ENCODE data around the gene GOT1.

The GOT1 gene

DNA sequence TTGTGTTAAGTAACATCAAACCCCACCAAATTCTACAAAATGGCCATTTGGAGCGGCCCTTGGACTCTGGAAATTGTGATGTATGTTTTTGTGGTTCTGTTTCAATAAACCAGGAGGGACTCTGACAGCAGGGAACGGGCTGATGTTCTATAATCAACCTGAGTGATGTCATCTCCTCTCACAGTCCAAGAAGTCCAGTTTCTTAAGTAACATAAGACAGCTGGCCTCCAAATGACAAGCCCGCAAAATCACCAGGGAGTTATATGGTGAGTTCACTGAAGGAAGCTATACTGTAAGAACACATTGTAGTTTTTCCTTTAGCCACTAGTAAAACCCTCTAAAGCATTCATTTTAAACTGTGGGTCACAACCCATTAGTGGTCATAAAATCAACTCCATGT is 34.0 kb downstream of the GOT1 start:
- H3K4me1 ChIP-seq (ENCODE audit: control insufficient read depth in 1 of 2, insufficient read depth in 1 of 2, low read depth in 1 of 2, low read length in 1 of 2): no peaks in the 10 kb centered on the region
- TF ChIP-seq, protein P1, sequence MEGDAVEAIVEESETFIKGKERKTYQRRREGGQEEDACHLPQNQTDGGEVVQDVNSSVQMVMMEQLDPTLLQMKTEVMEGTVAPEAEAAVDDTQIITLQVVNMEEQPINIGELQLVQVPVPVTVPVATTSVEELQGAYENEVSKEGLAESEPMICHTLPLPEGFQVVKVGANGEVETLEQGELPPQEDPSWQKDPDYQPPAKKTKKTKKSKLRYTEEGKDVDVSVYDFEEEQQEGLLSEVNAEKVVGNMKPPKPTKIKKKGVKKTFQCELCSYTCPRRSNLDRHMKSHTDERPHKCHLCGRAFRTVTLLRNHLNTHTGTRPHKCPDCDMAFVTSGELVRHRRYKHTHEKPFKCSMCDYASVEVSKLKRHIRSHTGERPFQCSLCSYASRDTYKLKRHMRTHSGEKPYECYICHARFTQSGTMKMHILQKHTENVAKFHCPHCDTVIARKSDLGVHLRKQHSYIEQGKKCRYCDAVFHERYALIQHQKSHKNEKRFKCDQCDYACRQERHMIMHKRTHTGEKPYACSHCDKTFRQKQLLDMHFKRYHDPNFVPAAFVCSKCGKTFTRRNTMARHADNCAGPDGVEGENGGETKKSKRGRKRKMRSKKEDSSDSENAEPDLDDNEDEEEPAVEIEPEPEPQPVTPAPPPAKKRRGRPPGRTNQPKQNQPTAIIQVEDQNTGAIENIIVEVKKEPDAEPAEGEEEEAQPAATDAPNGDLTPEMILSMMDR (IDR thresholded peaks at IDR 0.05): no peak
- H3K4me3 ChIP-seq (ENCODE audit: low read depth in 1 of 2, low read length in 1 of 2): no peak overlapping the region
- peaks cover 29% of the 10 kb centered on the region for H3K36me3 ChIP-seq
- no peaks in the 10 kb centered on the region for H3K9me3 ChIP-seq
- H3K27me3 ChIP-seq: peaks cover 3% of the 10 kb centered on the region
- no peak overlapping the region for H3K27ac ChIP-seq

DNA sequence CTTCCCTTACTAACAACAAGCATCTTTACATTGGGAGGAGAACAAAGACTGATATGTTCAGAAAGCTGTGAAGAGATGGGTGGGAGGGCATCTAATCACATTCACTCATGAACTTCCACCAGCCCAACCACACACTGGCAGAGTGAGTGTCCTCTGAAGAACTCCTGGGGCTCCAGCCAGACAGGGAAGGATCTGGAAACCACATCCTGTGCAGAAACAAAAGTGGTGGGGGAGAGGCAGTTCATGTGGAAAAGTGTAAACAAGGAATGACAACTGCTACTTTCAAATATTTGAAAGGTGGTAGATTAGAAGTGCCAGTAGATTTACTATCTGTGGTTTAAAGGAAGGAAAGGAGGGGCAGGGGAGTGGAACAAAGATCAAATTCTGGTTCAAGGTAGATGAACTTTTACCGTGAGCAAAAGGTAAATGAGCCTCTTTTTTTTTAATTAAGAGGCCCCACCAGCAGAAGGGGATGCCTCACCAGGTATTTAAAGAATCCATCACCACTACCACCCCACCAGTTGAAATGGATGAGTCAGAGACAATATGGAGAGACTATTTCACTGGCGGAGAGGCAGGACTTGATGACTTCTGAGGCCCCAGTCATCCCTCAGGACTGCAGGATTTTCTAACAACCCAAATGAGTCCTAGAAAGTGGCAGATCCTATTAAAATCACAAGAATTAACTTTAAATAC is 34.5 kb downstream of the GOT1 start:
- no peak overlapping the region for H3K27ac ChIP-seq
- no peaks in the 10 kb centered on the region for H3K4me1 ChIP-seq (ENCODE audit: control insufficient read depth in 1 of 2, insufficient read depth in 1 of 2, low read depth in 1 of 2, low read length in 1 of 2)
- no peak overlapping the region for H3K4me3 ChIP-seq (ENCODE audit: low read depth in 1 of 2, low read length in 1 of 2)

DNA sequence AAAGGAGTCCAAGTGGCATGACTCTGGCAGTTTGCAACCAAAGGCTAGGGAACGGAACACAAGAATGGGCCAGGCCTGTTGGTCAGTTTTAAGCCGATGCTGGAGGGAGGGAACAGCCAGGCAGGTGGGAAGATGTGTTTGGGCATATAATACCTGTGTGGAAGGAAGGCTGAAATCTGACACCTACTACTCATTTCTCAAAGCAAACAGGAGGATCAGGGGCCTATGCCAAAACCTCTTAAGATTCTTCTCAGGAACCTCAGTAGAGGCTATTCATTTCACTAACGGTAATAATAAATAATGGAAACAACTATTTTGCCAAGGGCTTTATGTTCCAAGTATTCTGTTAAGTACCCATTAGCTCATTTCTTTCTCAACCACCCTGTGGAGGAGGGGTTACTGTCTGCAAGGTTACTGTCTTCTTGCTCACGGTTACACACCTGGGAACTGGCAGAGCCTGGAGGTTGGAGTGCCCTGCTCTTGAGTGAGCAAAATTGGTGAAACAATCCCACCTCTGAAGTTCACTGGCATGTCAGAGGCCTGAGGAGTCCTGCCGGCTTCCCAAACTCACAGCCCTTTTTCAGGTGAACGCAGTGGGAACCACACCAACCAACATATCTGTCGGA is 35.5 kb downstream of the GOT1 start:
- Histone ChIP-seq H3K9me3 (no peaks in the 10 kb centered on the region), H3K4me3 (ENCODE audit: low read depth in 1 of 2, low read length in 1 of 2) (no peak overlapping the region), H3K27me3 (peaks cover 7% of the 10 kb centered on the region), H3K27ac (no peak overlapping the region), H3K4me1 (ENCODE audit: control insufficient read depth in 1 of 2, insufficient read depth in 1 of 2, low read depth in 1 of 2, low read length in 1 of 2) (no peaks in the 10 kb centered on the region), H3K36me3 (peaks cover 23% of the 10 kb centered on the region)
- TF ChIP-seq, protein P1 (IDR thresholded peaks at IDR 0.05): no peak

More for the DNA sequence above, 34.5 kb downstream of the GOT1 start:
- no peaks in the 10 kb centered on the region for H3K9me3 ChIP-seq
- peaks cover 29% of the 10 kb centered on the region for H3K36me3 ChIP-seq
- peaks cover 3% of the 10 kb centered on the region for H3K27me3 ChIP-seq
- TF ChIP-seq, protein P1 (IDR thresholded peaks at IDR 0.05): no peak

DNA sequence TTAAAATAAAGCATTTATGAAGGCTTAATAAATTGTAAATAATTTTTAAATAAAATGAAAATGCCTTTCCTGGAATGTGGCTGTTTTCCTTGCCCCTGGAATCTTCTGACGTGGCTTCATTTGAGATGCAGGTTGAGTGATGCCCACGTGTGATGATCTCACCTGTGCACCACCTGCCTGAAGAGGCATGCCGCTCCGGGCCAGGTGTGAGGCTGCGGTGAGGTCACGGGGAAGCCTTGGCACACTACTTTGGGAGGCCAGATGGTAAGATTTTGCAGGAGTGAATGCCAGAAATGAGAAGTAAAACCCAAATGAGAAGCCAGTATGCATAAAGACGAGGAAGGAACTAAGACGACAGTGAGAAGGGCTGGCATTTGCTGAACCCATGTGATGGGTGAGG is 36.2 kb downstream of the GOT1 start:
- H3K27ac ChIP-seq: no peak overlapping the region
- no peaks in the 10 kb centered on the region for H3K9me3 ChIP-seq
- H3K36me3 ChIP-seq: peaks cover 19% of the 10 kb centered on the region
- H3K27me3 ChIP-seq: peaks cover 7% of the 10 kb centered on the region
- no peaks in the 10 kb centered on the region for H3K4me1 ChIP-seq (ENCODE audit: control insufficient read depth in 1 of 2, insufficient read depth in 1 of 2, low read depth in 1 of 2, low read length in 1 of 2)
- TF ChIP-seq, protein P1 (IDR thresholded peaks at IDR 0.05): no peak
- no peak overlapping the region for H3K4me3 ChIP-seq (ENCODE audit: low read depth in 1 of 2, low read length in 1 of 2)

DNA sequence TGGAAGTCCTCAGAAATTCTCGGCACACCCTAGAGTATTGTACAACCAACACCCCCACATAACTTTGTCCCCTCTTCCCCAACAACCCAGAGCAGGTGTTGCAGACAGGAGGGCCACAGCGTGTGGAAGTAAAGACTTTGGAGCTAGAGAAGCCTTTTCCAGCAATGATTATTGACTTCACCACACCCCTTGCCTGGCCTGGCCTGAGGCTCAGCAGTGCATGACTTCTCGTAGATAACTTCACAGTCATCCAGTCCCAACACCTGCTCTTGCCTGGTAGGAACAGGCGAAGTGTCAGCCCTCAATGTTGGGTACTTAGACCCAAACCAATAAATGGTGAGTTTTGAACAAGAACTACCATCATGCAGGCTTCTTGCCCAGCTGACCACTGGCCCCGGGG is 36.7 kb downstream of the GOT1 start:
- no peaks in the 10 kb centered on the region for H3K4me1 ChIP-seq (ENCODE audit: control insufficient read depth in 1 of 2, insufficient read depth in 1 of 2, low read depth in 1 of 2, low read length in 1 of 2)

More for the DNA sequence above, 36.7 kb downstream of the GOT1 start:
- TF ChIP-seq, protein P1 (IDR thresholded peaks at IDR 0.05): no peak
- Histone ChIP-seq H3K4me3 (ENCODE audit: low read depth in 1 of 2, low read length in 1 of 2) (no peak overlapping the region), H3K36me3 (peaks cover 15% of the 10 kb centered on the region), H3K27me3 (peaks cover 7% of the 10 kb centered on the region), H3K27ac (no peak overlapping the region), H3K9me3 (no peaks in the 10 kb centered on the region)
